Activated CD4-positive, alpha-beta T cell treated with anti-CD3 and anti-CD28 coated beads for 48 hours (primary cell): Measurements from ENCODE around the gene CCDC54.
"Not testable (repeated sequence)": the region's sequence is repeated elsewhere in the genome, so short reads cannot be mapped to it uniquely, and the experiment has no call there.

Experiments
- DNase-seq: peaks from one replicate; pipeline ENCODE4 v3.0.0-alpha.2; 2020

Gene CCDC54

GRCh38 chr3:107377151-107377550, at the start of gene CCDC54:
CCDC54 (plus strand) TSS chr3:107377439; CDS start chr3:107377588, 149 bp downstream.
- DNase-seq, result no peak

GRCh38 chr3:107328069-107328468, 49.2 kb upstream of the CCDC54 start:
- no peak for DNase-seq

GRCh38 chr3:107329088-107329487, 48.2 kb upstream of the CCDC54 start:
- no peak for DNase-seq

- not testable (repeated sequence) for DNase-seq
Observed at GRCh38 chr3:107339690-107340089, 37.5 kb upstream of the CCDC54 start.

- DNase-seq, result no peak
Observed at GRCh38 chr3:107344722-107345121, 32.5 kb upstream of the CCDC54 start.

- DNase-seq, result no peak
Observed at GRCh38 chr3:107345822-107346405, 31.3 kb upstream of the CCDC54 start.

- DNase-seq, result no peak
Observed at GRCh38 chr3:107346564-107346963, 30.7 kb upstream of the CCDC54 start.

- DNase-seq, result no peak
Observed at GRCh38 chr3:107347751-107348150, 29.5 kb upstream of the CCDC54 start.

GRCh38 chr3:107356706-107357105, 20.5 kb upstream of the CCDC54 start:
- no peak for DNase-seq

GRCh38 chr3:107361633-107362032, 15.6 kb upstream of the CCDC54 start:
- DNase-seq, result no peak

- DNase-seq, result no peak
Observed at GRCh38 chr3:107365051-107365450, 12.2 kb upstream of the CCDC54 start.

- DNase-seq, result no peak
Observed at GRCh38 chr3:107366766-107367165, 10.5 kb upstream of the CCDC54 start.

- peak; percentile 6 for DNase-seq
Observed at GRCh38 chr3:107367353-107367752, 9.9 kb upstream of the CCDC54 start.

GRCh38 chr3:107368654-107369398, 8.4 kb upstream of the CCDC54 start:
- no peak for DNase-seq

- DNase-seq, result no peak
Observed at GRCh38 chr3:107369791-107370190, 7.4 kb upstream of the CCDC54 start.

GRCh38 chr3:107370907-107371306, 6.3 kb upstream of the CCDC54 start:
- no peak for DNase-seq

- no peak for DNase-seq
Observed at GRCh38 chr3:107372506-107372905, 4.7 kb upstream of the CCDC54 start.

- no peak for DNase-seq
Observed at GRCh38 chr3:107373896-107374295, 3.3 kb upstream of the CCDC54 start.

GRCh38 chr3:107375682-107376081, 1.6 kb upstream of the CCDC54 start:
- no peak for DNase-seq

GRCh38 chr3:107382631-107383030, 5.4 kb downstream of the CCDC54 start:
- no peak for DNase-seq

GRCh38 chr3:107384428-107384827, 7.2 kb downstream of the CCDC54 start:
- no peak for DNase-seq

- no peak for DNase-seq
Observed at GRCh38 chr3:107384907-107385306, 7.7 kb downstream of the CCDC54 start.

- DNase-seq, result no peak
Observed at GRCh38 chr3:107387555-107387954, 10.3 kb downstream of the CCDC54 start.

GRCh38 chr3:107392549-107393165, 15.4 kb downstream of the CCDC54 start:
- DNase-seq, result no peak
